ENCODE data around the gene DEPP1.
A peak's percentile ranks its signal among the peaks of the same experiment; 100 is the strongest.

Gene DEPP1

DNA sequence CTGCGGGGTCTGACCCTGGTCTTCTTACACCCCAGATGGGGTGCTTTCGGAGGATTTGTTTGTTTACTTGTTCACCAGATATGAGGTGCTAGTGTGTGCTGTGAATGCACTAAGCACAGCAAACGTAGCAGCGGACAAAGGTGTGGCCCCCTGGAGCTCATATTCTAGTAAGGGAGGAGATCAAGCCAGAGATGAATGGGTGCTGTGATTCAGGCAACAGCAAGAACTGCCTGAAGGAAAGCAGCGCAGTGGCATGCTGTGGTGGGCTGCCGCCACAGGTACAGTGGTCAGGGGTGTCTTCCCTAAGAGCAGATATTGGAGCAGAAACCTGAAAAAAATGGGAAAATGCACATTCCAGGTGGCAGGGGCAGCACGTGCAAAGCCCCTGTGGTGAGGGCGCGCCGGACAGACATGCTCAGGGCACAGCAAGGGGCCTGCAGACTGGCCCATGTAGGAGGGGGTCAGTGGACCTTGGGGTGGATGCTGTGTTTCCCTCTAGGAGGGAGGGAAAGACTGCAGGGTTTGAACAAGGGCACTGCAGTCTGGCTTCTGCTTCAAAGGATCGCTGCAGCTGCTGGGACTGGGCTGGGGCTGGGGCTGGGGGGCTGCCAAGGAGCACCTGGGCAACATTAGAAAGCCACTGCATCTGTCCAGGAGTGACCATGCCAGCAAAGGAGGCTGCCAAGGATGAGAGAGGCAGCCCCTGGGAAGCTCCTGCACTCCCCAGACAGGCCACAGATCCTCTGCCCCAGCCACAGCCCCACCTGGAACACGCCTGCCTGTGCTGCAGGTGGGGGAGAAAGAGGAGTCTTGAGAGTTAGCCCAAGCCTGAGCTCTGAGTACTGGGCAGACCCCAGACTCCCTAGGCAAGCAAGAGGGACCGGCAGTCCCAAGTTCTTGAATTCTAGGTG, 927 bp upstream of the DEPP1 start:
- no peak for DNase-seq (ENCODE audit: low read depth)

DNA sequence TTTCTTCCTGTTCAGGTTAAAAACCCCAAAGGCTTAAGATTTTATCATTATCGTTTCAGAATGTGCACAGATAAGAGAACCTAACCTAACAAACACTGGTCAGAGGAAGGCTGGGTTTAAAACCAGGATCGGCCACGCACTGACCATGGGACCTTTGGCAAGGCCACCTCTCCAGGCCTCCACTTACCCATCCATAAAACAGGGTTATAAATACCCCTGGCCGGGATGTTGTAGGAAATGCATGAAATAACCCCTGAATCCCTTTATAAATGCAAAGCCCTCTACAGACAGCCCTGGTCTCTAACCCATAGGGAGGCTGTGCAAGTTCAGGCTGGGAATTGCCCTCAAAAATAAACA, 418 bp downstream of the DEPP1 start:
- DNase-seq (ENCODE audit: low read depth) = no peak

DNA sequence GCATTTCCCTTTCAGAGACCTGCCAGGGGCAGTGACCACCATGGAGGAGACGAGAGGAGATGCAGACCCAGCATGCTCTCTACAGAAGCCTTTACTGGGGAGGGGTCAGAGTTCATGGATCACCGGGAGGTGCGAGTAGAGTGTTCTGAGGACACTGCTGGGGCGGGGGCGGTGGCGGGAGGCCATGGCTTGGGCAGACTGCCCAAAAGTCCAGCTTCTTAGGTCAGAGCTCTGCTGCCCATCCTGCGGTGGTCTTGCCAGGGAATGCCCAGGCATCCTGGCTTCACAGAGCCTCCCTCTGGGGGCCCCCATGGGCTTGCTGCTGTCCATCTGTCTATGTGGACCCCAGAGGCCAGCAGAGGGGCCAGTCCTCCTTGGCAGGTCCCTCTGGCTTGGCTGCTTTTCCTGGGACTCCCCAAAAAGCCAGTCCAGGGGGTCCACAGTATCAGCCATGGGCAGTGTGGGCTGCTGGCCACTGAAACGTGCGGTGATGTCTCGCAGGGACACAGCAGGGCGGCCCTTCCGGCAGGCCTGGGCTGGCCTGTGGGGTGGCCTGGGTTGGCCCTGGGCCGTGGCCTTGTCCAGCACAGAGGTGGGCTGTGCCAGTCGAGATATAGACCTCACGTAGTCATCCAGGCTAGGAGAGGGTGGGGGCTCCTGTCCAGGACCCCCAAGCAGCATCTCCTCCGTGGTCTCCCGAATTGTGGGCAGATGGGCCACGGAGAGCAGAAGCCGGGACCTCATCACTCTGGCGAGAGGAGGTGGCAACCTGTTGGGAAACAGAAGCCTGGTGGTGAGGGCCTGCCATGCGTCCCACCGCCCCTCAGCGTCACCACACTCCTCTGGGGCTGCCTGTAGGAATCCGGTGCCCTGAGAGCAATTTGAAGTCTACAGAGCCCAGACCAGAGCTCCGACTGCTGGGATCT, 1.1 kb downstream of the DEPP1 start:
- DNase-seq (ENCODE audit: low read depth) = no peak

DNA sequence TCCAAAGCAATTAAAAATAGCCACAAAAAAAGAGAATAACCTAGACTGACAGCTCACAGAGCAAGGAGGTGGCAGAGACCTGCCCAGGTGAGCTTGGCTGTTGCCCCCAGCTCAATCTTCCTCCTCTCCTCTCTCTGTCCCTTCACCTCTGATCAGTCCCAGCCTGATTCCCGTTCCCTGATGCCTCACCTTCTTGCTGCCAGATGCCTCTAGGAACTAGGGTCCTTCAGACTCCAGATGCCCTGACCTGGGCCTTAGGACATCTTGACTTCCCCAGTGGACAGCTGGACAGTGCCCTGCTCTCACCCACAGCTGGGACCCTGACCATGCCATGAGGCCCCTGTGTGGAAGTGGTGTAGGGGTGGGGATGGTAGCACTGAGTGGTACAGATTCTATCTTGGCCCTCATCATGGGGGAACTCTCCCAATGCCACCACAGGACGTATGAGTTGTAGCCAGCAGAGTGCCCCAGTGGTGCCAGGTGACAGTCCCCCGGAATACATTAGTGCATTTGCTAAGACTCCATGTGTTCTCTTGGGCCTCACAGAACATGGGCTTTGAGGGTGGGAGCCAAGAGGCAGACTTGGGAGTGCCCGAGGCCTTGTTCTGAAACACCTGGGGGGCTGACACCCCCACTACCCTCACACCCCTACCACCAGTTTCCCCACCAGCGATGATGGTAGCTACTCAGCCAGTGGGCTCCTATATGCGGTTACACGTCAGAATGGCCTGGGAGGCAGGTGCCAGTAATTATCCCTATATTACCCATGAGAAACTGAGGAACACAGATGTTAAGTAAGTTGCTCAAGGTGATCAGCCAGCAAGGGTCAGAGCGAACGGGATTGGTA, 2.0 kb downstream of the DEPP1 start:
- DNase-seq (ENCODE audit: low read depth) = no peak

DNA sequence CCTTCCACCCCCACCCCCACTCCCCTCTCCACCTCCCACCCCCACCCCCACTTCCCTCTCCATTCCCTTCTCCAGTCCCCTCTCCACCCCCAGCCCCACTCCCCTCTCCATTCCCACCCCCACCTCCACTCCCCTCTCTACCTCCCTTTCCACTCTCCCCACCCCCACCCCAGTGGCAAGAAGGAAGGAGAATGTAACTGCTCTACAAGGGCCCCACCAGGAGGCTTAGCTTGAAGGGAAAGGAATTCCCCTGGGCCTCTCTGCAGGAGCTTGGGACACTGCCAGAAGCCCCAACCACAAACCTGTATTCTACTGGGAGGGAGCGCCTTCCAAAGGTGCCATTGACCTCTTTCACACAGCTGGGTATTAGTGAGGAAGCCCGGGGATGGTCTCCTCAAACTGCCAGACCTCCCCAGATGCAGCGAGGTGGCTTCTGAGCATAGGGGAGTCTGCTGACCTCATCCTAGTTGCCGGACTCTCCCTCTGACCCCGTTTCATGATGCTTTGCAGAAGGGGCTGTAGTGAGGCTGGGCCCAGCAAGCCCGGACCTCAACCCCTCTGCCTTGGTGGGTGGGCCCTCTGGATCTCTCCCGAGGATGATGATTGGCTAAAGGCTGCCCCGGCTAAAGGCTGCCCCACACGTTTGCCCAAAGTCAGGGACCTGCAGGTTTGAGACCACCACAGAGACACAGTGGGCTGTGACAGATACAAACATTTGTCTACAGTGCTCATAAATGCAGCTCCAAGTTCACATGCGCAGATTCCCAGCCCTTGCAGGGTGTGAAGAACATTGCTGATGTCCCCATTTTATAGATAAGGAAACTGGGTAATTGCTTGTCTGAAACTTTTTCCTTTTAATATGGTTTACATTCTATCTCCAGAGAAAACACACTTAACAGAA, 2.9 kb downstream of the DEPP1 start:
- DNase-seq (ENCODE audit: low read depth) = no peak

DNA sequence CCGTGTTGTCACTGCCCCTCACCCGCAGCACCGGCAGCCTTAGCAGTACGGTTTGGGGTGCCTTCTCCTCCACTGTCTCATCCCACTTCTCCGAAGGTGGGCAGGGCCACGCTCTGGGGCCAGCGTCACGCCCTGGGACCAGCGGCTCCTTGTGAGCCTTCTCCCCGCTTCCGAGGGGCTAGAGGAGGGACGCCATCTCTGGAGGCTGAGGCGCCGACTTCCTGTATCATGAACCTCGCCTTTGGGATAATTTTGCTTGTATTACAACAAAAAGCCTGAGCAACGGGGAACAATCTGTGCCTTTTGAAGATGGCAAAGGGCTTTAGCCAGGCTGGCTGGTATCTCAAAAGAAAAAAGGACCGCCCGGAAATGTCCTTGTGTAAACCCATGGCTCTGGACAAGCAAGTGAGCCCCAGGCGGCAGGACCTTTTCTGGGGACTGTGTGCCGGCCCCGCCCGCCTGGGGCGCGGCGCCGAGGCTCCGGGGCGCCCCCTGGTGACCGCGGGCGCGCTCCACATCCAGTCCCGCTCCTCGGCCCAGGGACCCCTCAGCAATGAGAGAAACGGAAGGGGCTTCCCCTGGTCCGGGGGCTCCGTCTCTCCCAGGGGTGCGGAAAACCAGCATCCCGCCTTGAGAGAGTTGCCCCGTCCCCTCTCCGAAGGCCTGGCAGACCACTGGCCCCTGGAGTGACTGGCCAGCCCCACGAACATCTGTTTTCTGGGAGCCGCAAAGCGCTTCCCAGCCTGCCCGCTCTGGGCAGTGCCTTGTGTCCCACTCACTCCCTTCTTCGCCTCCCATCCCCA, 3.8 kb downstream of the DEPP1 start:
- no peak for DNase-seq (ENCODE audit: low read depth)

DNA sequence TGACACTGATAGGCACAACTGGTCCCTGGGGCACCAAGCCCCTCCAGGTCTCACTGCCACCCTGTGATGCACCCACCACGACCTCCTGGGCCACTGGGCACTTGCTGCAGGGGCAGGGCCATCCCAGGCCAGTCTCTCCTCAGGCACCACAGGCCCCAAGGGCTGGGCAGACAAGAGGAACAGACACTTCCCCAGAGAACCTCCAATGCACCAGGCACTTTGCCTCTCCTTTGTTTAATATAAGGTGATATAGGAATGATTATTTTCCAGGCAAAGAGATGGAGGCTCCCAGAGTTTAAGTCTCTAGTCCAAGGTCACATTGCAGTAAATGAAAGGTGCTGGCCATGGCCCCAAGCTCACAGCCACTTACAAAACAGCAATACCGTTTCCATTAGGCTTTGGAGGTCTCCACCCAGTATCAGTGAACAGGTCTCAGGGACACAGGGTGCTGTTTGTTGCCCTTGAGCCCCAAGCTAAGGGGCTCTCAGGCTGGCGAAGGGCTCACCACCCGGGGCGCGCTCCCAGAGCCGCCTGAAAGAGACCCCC, 4.5 kb downstream of the DEPP1 start:
- DNase-seq (ENCODE audit: low read depth) = no peak

DNA sequence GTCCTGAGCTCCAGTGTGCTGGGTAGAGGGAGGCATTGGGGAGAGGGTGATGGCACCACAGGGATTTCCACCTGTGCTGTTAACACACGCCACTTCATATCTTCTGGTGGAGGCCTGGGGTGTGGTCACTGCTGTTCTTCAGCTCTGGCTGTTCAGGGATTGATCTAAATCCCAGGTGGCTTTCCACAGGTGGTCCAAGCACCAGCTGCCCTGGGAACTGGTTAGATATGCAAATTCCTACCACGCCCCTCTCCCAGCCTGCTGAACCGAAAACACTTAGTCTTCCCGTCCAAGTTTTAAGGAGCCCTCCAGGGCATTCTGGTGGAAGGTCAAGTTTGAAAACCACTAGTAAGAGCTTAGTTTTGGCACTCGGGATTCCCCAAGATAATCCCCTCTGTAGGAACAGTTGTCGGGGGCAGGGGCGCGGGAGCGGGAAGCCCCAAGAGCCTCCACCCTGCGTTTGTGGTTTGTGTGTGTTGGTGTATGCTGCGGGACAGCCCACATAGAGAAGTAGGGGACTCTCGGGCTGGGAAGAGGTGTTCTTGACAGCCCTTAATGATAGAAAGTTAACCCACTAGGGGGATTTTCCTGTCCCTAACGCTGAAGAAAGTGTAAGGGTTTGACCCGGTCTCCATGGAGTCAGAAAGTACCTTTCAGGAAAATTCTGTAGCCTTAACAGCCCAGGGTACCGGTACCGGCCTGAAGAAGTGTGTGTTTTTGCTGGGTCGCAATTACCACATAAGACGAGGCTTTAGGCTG, 5.1 kb downstream of the DEPP1 start:
- no peak for DNase-seq (ENCODE audit: low read depth)

DNA sequence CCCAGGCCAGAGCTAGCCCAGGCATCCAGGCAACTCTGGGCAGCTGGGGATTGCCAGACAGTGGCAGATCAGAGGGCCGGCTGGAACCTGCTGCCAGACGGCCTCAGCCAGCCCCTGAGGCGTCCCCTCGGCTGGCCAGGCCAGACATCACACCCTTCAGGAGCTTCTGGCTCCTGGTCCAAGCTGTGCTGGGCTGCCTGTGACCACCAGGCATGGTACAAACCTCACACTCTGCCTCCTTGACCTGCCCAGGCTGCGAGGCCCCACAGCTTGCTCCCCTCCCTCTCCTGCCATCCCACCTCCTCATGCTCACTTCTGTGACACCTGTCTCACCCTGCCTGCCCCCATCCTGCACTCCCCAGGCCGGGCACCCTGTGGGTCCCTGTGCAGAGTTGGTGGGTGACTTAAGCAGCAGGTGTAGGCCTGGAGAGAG, 5.7 kb downstream of the DEPP1 start:
- no peak for DNase-seq (ENCODE audit: low read depth)

DNA sequence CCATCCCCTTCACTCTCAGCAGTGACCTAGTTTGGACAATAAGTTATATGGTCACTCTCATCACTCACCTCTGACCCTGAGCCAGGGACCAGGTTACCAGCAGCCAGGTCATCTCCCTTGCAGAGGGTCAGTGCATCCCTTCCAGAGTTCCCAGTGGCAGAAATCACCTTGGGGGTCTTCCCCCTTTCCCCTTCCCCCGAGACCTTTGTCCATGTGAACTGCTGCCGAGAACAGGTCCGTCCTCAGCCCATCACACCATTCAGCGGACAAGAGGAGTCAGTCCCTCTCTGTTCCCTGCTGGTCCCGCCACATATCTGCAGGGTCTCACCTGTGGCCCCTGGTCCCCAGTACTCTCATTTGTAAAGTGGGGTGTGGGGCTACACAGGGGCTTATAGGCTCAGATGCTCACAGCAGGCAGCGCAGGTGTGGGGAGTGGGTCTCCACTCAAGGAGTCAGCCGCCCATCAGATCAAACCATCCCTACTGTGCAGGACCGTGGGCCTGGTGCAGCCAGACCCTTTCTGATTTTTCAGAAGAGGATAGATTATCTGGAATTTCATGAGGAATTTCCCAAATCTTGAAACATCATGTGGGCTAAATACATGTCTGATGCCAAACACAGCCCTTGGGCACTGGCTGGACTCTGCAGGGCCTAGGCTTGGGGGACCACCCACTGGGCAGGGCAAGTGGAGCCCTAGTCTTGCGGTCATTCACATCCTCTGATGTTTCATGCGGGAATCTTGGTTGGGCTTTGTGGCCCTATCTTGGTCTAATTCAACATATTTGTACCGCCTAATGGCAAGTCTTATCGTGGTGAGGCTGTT, 6.5 kb downstream of the DEPP1 start:
- no peak for DNase-seq (ENCODE audit: low read depth)

DNA sequence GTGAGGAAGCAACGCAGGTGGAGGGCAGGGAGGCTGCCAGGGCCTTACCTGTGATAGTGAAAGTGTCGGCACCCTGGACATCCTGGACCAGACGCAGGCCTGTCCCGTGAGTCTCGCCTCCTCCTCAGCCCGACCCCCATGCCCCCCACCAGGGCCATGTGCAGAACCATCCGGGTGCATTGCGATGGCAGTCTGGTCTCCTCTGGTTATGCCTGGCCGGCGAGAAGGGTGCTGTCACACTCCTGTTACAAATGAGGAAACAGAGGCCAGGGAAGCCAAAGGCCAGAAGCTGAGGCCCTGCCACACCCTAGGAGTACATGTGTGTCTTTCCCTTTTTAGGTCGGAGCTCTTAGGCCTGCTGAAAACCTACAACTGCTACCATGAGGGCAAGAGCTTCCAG, 7.2 kb downstream of the DEPP1 start:
- DNase-seq (ENCODE audit: low read depth) = no peak

DNA sequence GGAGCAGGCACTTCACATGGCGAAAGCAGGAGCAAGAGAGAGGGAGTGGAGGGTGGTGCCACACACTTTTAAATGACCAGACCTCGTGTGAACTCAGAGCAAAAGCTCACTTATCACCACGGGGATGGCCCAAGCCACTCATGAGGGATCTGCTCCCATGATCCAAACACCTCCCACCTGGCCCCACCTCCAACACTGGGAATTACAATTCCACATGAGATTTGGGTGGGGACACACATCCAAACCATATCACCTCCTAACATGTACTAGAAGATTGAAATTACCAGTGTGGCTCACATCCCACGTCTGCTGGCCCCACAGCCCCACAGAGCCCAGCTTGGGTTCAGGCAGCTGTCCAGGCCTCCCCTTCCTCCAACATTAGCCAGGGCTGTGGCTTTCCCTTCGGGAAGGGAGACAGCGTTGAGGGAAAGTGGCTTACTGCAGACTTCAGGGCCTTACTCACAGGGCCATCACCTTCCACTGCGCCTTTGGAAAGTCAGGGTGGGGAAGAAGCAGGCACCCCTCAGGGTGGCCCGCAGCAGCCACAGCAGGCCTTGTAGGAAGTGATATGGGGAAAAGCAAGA, 7.7 kb downstream of the DEPP1 start:
- DNase-seq (ENCODE audit: low read depth) = no peak

DNA sequence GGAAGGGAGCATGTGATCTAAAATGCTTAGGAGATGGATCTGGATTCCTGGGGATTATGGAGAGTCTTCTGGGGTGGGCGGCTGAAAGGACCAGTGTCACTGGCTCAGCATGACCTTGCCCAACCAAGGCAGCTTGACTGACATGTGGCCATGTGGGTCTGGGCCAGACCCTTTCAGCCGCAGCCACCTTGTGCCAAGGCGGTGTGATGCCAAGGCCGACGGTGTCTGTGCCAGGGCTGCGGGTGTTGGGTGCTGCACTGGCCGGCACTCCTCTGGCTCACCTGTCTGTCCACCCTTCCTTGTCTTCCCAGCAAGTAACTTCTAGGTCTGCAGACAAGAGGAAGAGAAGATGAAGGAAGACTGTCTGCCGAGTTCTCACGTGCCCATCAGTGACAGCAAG, 8.8 kb downstream of the DEPP1 start:
- DNase-seq (ENCODE audit: low read depth) = no peak

DNA sequence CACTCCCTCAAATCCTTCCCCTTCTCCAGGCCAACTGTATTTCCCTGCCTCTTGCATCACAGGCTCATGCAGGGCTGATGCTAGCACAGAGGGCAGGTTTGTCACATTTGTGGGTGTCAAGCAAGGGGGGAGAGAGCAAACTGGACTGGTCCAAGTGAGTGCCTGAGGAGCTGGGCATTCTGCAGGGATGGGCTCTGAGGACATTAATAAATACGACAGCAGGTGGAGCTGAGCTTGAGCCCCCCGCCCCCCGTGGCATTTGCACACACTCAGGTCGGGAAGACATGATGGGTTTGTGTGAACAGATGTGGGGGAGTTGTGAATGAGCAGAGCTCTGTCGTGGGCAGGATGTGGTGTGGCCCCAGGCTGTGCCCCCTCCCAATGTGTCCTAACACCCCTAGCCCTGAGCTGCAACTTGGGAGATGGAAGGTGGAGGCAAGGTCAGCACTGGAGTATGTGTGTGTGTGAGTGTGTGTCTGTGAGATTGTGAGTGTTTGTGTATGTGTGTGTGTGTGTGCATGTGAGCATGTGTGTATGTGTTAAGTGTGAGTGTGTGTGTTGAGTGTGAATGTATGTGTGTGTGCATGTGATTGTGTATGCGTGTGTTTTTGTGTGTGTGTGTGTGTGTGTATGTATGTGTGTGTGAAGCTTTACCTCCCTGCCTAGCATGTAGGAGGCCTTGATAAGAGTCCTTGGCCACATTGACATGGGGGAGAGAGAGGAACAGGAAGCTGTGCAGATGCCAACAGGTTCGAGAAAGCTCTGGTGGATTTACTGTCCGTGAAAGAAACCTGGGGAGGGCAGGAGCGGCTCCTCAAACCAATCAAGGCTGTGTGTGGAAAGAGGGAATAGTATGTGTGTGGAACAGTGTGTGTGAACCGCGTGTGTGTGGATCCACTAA, 9.9 kb downstream of the DEPP1 start:
- DNase-seq (ENCODE audit: low read depth) = no peak

DNA sequence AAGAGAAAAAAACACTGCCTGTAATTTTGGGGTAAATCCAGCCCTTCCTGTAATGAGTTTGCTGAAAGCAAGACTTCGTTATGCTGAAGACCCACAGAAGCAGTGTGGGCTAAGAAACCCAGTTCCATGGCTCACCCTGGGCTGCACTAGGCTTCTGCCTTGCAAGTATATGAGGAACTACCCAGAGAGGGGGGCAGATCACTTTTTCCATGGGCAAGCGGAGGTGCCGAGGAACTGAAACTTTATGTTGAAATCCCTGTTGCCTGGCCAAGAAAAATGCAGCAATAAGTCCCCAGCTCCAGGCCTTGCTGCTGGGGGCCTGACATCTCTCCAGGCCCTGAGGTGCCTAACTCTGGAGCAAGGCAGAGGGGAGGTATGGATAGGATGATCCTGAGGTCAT, 10.5 kb downstream of the DEPP1 start:
- DNase-seq (ENCODE audit: low read depth) = peak; percentile 60

DNA sequence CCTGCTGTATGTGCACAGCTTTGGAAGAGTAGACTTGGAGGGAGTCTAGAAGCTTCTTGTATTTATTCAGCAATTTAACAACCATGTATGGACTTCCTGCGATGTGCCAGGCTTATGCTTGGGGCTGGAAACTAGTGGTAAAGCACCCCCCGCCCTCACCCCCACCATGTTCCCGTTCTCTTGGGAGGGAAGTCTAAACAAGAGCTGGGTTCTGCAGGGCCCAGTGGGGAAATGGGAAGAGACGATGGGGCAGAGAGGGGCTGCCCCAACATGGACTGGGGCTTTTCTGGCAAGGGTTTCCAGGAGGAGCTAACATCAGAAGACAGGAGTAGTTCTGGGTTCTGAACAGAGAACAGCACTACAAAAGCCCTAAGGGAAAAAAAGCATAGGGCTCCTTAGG, 11.0 kb downstream of the DEPP1 start:
- DNase-seq (ENCODE audit: low read depth) = no peak

All from stromal cell of bone marrow (primary cell).